ENCODE data around the gene ANKRD50. TPM values are rescaled to one million over a fixed set of nuclear protein-coding genes. Genes with fewer than 3 reads are reported as not detected.

The ANKRD50 gene
- total and polyA plus RNA-seq, 5 donors from 2014 or later, result 0.07 to 0.39 (median 0.17) TPM; not detected in 2

- Mint-ChIP-seq H3K27me3 (no peaks in the 10 kb centered on the region), H3K27ac (no peak overlapping the region), H3K4me1 (no peaks in the 10 kb centered on the region), H3K4me3 (no peak overlapping the region), H3K9me3 (peaks cover 0 to 9% (median 4%) of the 10 kb centered on the region in 7 donors), H3K36me3 (no peaks in the 10 kb centered on the region)
- Histone ChIP-seq H3K27ac (ENCODE audit: insufficient read depth, low read length, poor library complexity, severe bottlenecking) (no peak overlapping the region), H3K9me3 (ENCODE audit: control insufficient read depth in 2 of 2, low read length in 2 of 2) (no peaks in the 10 kb centered on the region), H3K36me3 (ENCODE audit: control insufficient read depth, insufficient read depth, low read length) (no peaks in the 10 kb centered on the region), H3K27me3 (ENCODE audit: control insufficient read depth, insufficient read depth, low read length) (no peaks in the 10 kb centered on the region), H3K4me1 (ENCODE audit: control insufficient read depth, insufficient read depth, low read length, poor library complexity, severe bottlenecking) (no peaks in the 10 kb centered on the region), H3K4me3 (ENCODE audit: low read depth, low read length) (no peak overlapping the region)
- ATAC-seq (ENCODE audit: low read depth in 2 of 2) (no peak), DNase-seq (no peak)
Observed at GRCh38 chr4:124641715-124642381, 70.7 kb downstream of the ANKRD50 start.

- H3K4me3 ChIP-seq (ENCODE audit: low read depth, low read length), result no peak overlapping the region
- H3K36me3 ChIP-seq (ENCODE audit: control insufficient read depth, insufficient read depth, low read length), result no peaks in the 10 kb centered on the region
- no peaks in the 10 kb centered on the region for H3K9me3 ChIP-seq (ENCODE audit: control insufficient read depth in 2 of 2, low read length in 2 of 2)
- no peaks in the 10 kb centered on the region for H3K27me3 ChIP-seq (ENCODE audit: control insufficient read depth, insufficient read depth, low read length)
- Mint-ChIP-seq H3K4me3 (no peak overlapping the region), H3K4me1 (no peaks in the 10 kb centered on the region), H3K27ac (no peak overlapping the region), H3K27me3 (no peaks in the 10 kb centered on the region), H3K36me3 (no peaks in the 10 kb centered on the region), H3K9me3 (peaks cover 0 to 9% (median 2%) of the 10 kb centered on the region in 7 donors)
- no peaks in the 10 kb centered on the region for H3K4me1 ChIP-seq (ENCODE audit: control insufficient read depth, insufficient read depth, low read length, poor library complexity, severe bottlenecking)
- H3K27ac ChIP-seq (ENCODE audit: insufficient read depth, low read length, poor library complexity, severe bottlenecking), result no peak overlapping the region
- ATAC-seq (ENCODE audit: low read depth in 2 of 2) (no peak), DNase-seq (no peak)
Observed at GRCh38 chr4:124640022-124640730, 72.4 kb downstream of the ANKRD50 start.

DNA sequence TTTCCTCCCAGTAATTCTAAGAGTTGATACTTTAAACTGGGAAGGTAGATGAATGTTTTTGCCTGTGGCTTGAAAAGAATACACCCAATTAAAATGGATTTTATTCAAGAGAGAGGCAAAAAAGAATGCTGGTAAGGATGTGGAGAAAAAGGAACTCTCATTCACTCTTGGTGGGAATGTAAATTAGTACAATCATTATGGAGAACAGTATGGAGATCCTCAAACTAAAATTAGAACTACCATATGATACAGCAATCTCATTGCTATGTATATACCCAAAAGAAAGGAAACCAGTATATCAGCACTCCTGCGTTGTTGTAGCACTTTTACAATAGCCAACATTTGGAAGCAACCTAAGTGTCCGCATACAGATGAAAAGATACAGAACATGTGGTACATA, 75.2 kb downstream of the ANKRD50 start:
- ATAC-seq (ENCODE audit: low read depth in 2 of 2), result no peak
- no peaks in the 10 kb centered on the region for H3K36me3 Mint-ChIP-seq
- Histone ChIP-seq H3K9me3 (ENCODE audit: control insufficient read depth in 2 of 2, low read length in 2 of 2) (no peaks in the 10 kb centered on the region), H3K4me1 (ENCODE audit: control insufficient read depth, insufficient read depth, low read length, poor library complexity, severe bottlenecking) (no peaks in the 10 kb centered on the region), H3K36me3 (ENCODE audit: control insufficient read depth, insufficient read depth, low read length) (no peaks in the 10 kb centered on the region), H3K4me3 (ENCODE audit: low read depth, low read length) (no peak overlapping the region), H3K27me3 (ENCODE audit: control insufficient read depth, insufficient read depth, low read length) (no peaks in the 10 kb centered on the region), H3K27ac (ENCODE audit: insufficient read depth, low read length, poor library complexity, severe bottlenecking) (no peak overlapping the region)
- H3K9me3 Mint-ChIP-seq, result peaks cover 0 to 10% (median 1%) of the 10 kb centered on the region in 7 donors
- no peaks in the 10 kb centered on the region for H3K4me1 Mint-ChIP-seq
- no peaks in the 10 kb centered on the region for H3K27me3 Mint-ChIP-seq
- DNase-seq, result no peak
- H3K4me3 Mint-ChIP-seq, result no peak overlapping the region
- H3K27ac Mint-ChIP-seq, result no peak overlapping the region

DNA sequence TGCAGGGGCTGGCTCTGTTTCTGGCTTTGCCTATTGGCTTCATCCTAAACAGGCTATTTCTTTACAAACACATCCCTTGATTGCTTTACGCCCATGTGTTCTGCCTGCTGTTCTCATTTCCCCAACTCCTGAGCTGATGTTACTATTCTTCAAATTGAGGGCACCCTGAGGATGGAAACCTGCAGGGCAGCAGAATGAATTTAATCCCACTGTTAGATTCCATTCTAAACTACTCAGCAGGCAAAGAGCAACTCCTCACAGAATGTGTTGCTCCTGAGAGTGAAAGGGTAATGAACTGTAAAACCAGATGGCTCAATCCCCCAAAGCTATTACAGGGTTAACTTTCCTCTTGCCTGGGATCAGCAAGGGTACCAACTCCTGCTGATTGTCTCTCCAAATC, 75.7 kb downstream of the ANKRD50 start:
- Mint-ChIP-seq H3K27ac (no peak overlapping the region), H3K4me3 (no peak overlapping the region), H3K36me3 (no peaks in the 10 kb centered on the region), H3K4me1 (no peaks in the 10 kb centered on the region), H3K27me3 (no peaks in the 10 kb centered on the region), H3K9me3 (peaks cover 0 to 13% (median 1%) of the 10 kb centered on the region in 7 donors)
- Histone ChIP-seq H3K36me3 (ENCODE audit: control insufficient read depth, insufficient read depth, low read length) (no peaks in the 10 kb centered on the region), H3K27ac (ENCODE audit: insufficient read depth, low read length, poor library complexity, severe bottlenecking) (no peak overlapping the region), H3K27me3 (ENCODE audit: control insufficient read depth, insufficient read depth, low read length) (no peaks in the 10 kb centered on the region), H3K9me3 (ENCODE audit: control insufficient read depth in 2 of 2, low read length in 2 of 2) (no peaks in the 10 kb centered on the region), H3K4me3 (ENCODE audit: low read depth, low read length) (no peak overlapping the region), H3K4me1 (ENCODE audit: control insufficient read depth, insufficient read depth, low read length, poor library complexity, severe bottlenecking) (no peaks in the 10 kb centered on the region)
- DNase-seq (no peak), ATAC-seq (ENCODE audit: low read depth in 2 of 2) (no peak)

DNA sequence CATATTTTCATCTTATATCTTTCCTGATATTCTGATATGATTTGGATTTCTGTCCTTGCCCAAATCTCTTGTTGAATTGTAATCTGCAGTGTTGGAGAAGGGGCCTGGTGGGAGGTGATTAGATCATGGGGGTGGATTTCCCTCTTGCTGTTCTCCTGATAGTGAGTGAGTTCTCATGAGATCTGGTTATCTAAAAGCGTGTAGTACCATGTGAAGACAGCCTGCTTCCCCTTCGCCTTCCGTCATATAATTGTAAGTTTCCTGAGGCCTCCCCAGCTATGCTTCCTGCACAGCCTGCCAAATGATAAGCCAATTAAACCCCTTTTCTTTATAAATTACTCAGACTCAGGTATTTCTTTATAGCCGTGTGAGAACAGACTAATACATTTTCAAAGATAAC, 77.2 kb downstream of the ANKRD50 start:
- ATAC-seq (ENCODE audit: low read depth in 2 of 2) (no peak), DNase-seq (no peak)
- Mint-ChIP-seq H3K4me1 (no peaks in the 10 kb centered on the region), H3K27me3 (no peaks in the 10 kb centered on the region), H3K9me3 (peaks cover 0 to 13% (median 1%) of the 10 kb centered on the region in 7 donors), H3K4me3 (no peak overlapping the region), H3K27ac (no peak overlapping the region), H3K36me3 (no peaks in the 10 kb centered on the region)
- no peak overlapping the region for H3K4me3 ChIP-seq (ENCODE audit: low read depth, low read length)
- no peaks in the 10 kb centered on the region for H3K36me3 ChIP-seq (ENCODE audit: control insufficient read depth, insufficient read depth, low read length)
- no peaks in the 10 kb centered on the region for H3K4me1 ChIP-seq (ENCODE audit: control insufficient read depth, insufficient read depth, low read length, poor library complexity, severe bottlenecking)
- no peaks in the 10 kb centered on the region for H3K9me3 ChIP-seq (ENCODE audit: control insufficient read depth in 2 of 2, low read length in 2 of 2)
- no peaks in the 10 kb centered on the region for H3K27me3 ChIP-seq (ENCODE audit: control insufficient read depth, insufficient read depth, low read length)
- H3K27ac ChIP-seq (ENCODE audit: insufficient read depth, low read length, poor library complexity, severe bottlenecking), result no peak overlapping the region

GRCh38 chr4:124633285-124633941, 79.1 kb downstream of the ANKRD50 start:
- no peaks in the 10 kb centered on the region for H3K27me3 ChIP-seq (ENCODE audit: control insufficient read depth, insufficient read depth, low read length)
- no peaks in the 10 kb centered on the region for H3K36me3 Mint-ChIP-seq
- no peaks in the 10 kb centered on the region for H3K4me1 Mint-ChIP-seq
- no peak overlapping the region for H3K27ac Mint-ChIP-seq
- H3K4me1 ChIP-seq (ENCODE audit: control insufficient read depth, insufficient read depth, low read length, poor library complexity, severe bottlenecking), result no peaks in the 10 kb centered on the region
- no peak overlapping the region for H3K4me3 ChIP-seq (ENCODE audit: low read depth, low read length)
- DNase-seq, result no peak
- no peak overlapping the region for H3K4me3 Mint-ChIP-seq
- no peak overlapping the region for H3K27ac ChIP-seq (ENCODE audit: insufficient read depth, low read length, poor library complexity, severe bottlenecking)
- peaks cover 0 to 13% (median 0%) of the 10 kb centered on the region in 7 donors for H3K9me3 Mint-ChIP-seq
- no peak for ATAC-seq (ENCODE audit: low read depth in 2 of 2)
- H3K36me3 ChIP-seq (ENCODE audit: control insufficient read depth, insufficient read depth, low read length), result no peaks in the 10 kb centered on the region
- H3K9me3 ChIP-seq (ENCODE audit: control insufficient read depth in 2 of 2, low read length in 2 of 2), result no peaks in the 10 kb centered on the region
- H3K27me3 Mint-ChIP-seq, result no peaks in the 10 kb centered on the region

DNA sequence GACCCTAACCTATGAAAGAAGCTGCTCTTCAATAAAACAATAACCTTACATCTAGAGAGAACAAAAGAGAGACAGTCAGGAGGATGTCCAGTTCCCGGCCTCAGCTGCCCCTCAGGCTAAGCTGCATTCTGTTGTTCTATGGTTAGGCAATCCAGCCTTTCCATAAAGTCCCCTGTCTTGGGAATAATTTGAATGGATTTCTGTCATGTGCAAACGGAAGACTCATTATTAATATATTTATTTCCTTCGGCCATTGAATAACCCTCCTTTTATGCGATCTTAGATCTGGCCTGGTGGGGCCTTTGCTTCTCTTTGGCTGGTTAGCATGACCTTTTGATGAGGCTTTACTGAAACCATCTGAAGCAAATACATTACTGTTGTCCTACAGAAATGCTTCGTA, 80.1 kb downstream of the ANKRD50 start:
- Mint-ChIP-seq H3K4me1 (no peaks in the 10 kb centered on the region), H3K27ac (no peak overlapping the region)

More for the DNA sequence above, 80.1 kb downstream of the ANKRD50 start:
- Histone ChIP-seq H3K36me3 (ENCODE audit: control insufficient read depth, insufficient read depth, low read length) (no peaks in the 10 kb centered on the region), H3K4me1 (ENCODE audit: control insufficient read depth, insufficient read depth, low read length, poor library complexity, severe bottlenecking) (no peaks in the 10 kb centered on the region), H3K27me3 (ENCODE audit: control insufficient read depth, insufficient read depth, low read length) (no peaks in the 10 kb centered on the region), H3K9me3 (ENCODE audit: control insufficient read depth in 2 of 2, low read length in 2 of 2) (no peaks in the 10 kb centered on the region), H3K4me3 (ENCODE audit: low read depth, low read length) (no peak overlapping the region), H3K27ac (ENCODE audit: insufficient read depth, low read length, poor library complexity, severe bottlenecking) (no peak overlapping the region)
- H3K9me3 Mint-ChIP-seq, result peaks cover 0 to 10% (median 0%) of the 10 kb centered on the region in 7 donors
- no peaks in the 10 kb centered on the region for H3K36me3 Mint-ChIP-seq
- no peak overlapping the region for H3K4me3 Mint-ChIP-seq
- no peak for ATAC-seq (ENCODE audit: low read depth in 2 of 2)
- no peak for DNase-seq
- no peaks in the 10 kb centered on the region for H3K27me3 Mint-ChIP-seq
